Measurements from ENCODE around the gene NR1H4. TPM values are rescaled to one million over a fixed set of nuclear protein-coding genes. Genes with fewer than 3 reads are reported as not detected.

Gene NR1H4
- total and polyA plus RNA-seq, 2 of the 8 experiments (the other 6 are each of a cell fraction or from before 2014, with no cell fraction given): not detected

DNA sequence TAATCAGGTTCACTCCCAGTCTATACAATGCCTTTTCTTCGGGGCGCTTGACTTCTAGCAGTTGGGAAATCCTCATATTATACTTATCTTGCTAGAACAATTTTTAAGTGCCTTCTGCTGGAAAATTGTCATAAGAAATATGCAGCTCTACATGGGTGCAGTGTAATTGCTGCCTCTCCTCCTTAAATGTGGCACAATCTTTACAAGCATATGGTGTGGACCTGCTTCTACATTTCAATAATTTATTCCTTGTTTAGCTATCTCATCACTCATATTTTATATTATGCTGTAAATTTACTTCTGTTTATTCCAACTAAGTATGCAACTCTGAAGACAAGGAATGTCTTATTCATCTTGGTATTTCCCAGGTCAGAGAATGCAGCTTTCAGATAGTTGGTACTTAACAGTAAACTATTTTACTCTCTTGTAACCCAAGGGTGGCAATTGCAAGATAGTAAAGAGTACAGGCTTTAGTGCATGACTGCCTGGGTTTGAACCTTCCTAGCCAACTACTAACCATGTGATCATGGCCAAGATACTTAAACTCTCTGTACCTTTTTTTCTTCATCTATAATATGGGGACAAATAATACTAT, 56.2 kb downstream of the NR1H4 start:
- no peak overlapping the region for H3K9ac ChIP-seq (replicated peaks in 1 of 4; ENCODE audit: extremely low read depth in 1 of 4, low read depth in 3 of 4, low read length in 3 of 4)
- no peak for DNase-seq (ENCODE audit: low read depth in 1 of 2, low spot score in 2 of 2)
- H3K27me3 ChIP-seq (replicated peaks in 1 of 4; ENCODE audit: control insufficient read depth in 3 of 4, extremely low read depth in 1 of 4, insufficient read depth in 3 of 4, low read length in 3 of 4): no peaks in the 10 kb centered on the region
- H2AK5ac ChIP-seq (ENCODE audit: low read depth, low read length): no peak overlapping the region
- no peak overlapping the region for H2BK20ac ChIP-seq (ENCODE audit: low read length)
- H3K18ac ChIP-seq (ENCODE audit: extremely low read depth, low read length): no peak overlapping the region
- H4K5ac ChIP-seq (ENCODE audit: insufficient read length, low read depth, low read length): no peak overlapping the region
- H3K4me2 ChIP-seq (ENCODE audit: insufficient read depth in 1 of 2, low read depth in 2 of 2, low read length in 2 of 2): no peak overlapping the region
- no peak overlapping the region for H4K91ac ChIP-seq (replicated peaks; ENCODE audit: insufficient read length, low read length)
- no peak overlapping the region for H3K23ac ChIP-seq (ENCODE audit: insufficient read length)
- H3K23me2 ChIP-seq (ENCODE audit: low read depth, low read length): no peaks in the 10 kb centered on the region
- no peak overlapping the region for H4K8ac ChIP-seq (ENCODE audit: extremely low read depth, insufficient read depth, low read length)
- no peaks in the 10 kb centered on the region for H4K20me1 ChIP-seq (replicated peaks in 1 of 2; ENCODE audit: control insufficient read depth in 1 of 2, insufficient read depth in 2 of 2, low read length in 2 of 2)
- no peak overlapping the region for H3K4ac ChIP-seq (replicated peaks; ENCODE audit: insufficient read length, low read depth, low read length)
- H3K79me1 ChIP-seq (ENCODE audit: low read depth, low read length): no peaks in the 10 kb centered on the region
- TF ChIP-seq BCL11A (IDR thresholded peaks at IDR 0.05; ENCODE audit: low read depth in 2 of 2, low read length in 2 of 2) (no peak), KDM5A (IDR thresholded peaks at IDR 0.05; ENCODE audit: low read length) (no peak), SP4 (IDR thresholded peaks at IDR 0.05; ENCODE audit: low read length) (no peak), NANOG (IDR thresholded peaks at IDR 0.05; ENCODE audit: insufficient read depth, low read depth, low read length, poor library complexity, severe bottlenecking) (no peak), RAD21 (IDR thresholded peaks at IDR 0.05 in 1 of 2, conservative IDR thresholded peaks at IDR 0.05 in 1 of 2; ENCODE audit: low read depth in 2 of 2, low read length in 2 of 2) (no peak), SIX5 (IDR thresholded peaks at IDR 0.05; ENCODE audit: low read depth, low read length) (no peak)
- TF ChIP-seq, protein P1, sequence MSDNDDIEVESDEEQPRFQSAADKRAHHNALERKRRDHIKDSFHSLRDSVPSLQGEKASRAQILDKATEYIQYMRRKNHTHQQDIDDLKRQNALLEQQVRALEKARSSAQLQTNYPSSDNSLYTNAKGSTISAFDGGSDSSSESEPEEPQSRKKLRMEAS (IDR thresholded peaks at IDR 0.05): no peak
- H3K4me3 ChIP-seq (ENCODE audit: extremely low read depth in 1 of 4, insufficient read depth in 2 of 4, low read depth in 3 of 4, low read length in 4 of 4): no peak overlapping the region
- H3K79me2 ChIP-seq (ENCODE audit: control insufficient read depth in 1 of 2, insufficient read depth in 2 of 2, low read length in 2 of 2): no peaks in the 10 kb centered on the region
- no peaks in the 10 kb centered on the region for H3K36me3 ChIP-seq (ENCODE audit: control insufficient read depth in 2 of 4, insufficient read depth in 4 of 4, low read length in 3 of 4)
- H2BK15ac ChIP-seq (ENCODE audit: low read length): no peak overlapping the region
- no peak overlapping the region for H2BK120ac ChIP-seq (replicated peaks; ENCODE audit: low read depth, low read length)
- H3K56ac ChIP-seq (replicated peaks; ENCODE audit: insufficient read length, low read depth, low read length): no peak overlapping the region
- no peak overlapping the region for H3K27ac ChIP-seq (ENCODE audit: low read depth, low read length)
- H3K14ac ChIP-seq (ENCODE audit: insufficient read length): no peak overlapping the region
- 86% methylated on average over 2 of the region's 2 CpGs; no CpG with 5 or more reads in 1 of the 2 experiments for WGBS, 2 experiments (ENCODE audit: extremely low coverage in 1 of 2, insufficient coverage in 1 of 2, insufficient read length in 1 of 2, insufficient replicate concordance in 2 of 2, low coverage in 1 of 2, low lambda C conversion rate in 2 of 2, missing lambda C conversion rate in 1 of 2)
- FAIRE-seq: no peak
- ChIA-PET POLR2A (ENCODE audit: partially characterized antibody) (interaction anchor here (1.7 kb wide), 1 partner anchor 11 kb away, joined by 3 read pairs; no protein-coding TSS in a partner anchor), CTCF (ENCODE audit: partially characterized antibody) (interaction anchor here (1.2 to 1.3 kb wide), 2 partner anchors 14 to 24 kb away, joined by 3 to 4 read pairs; no protein-coding TSS in a partner anchor)
- peaks cover 0 to 4% (median 2%) of the 10 kb centered on the region in 4 experiments; a peak in 2 of 7 replicates for H3K4me1 ChIP-seq (replicated peaks in 1 of 4; ENCODE audit: control insufficient read depth in 3 of 4, insufficient read depth in 4 of 4, low read length in 3 of 4)
- no peaks in the 10 kb centered on the region for H3K9me3 ChIP-seq (ENCODE audit: insufficient read depth in 2 of 2, low read depth in 1 of 2, low read length in 1 of 2)
- H2AFZ ChIP-seq (ENCODE audit: low read length): no peak overlapping the region
- H2BK12ac ChIP-seq (ENCODE audit: low read depth, low read length): no peak overlapping the region
- H2BK5ac ChIP-seq (ENCODE audit: low read depth, low read length): no peak overlapping the region

Measured in H1 (cell line).